HG03521 (cell line): Measurements from ENCODE around the gene ANOS1.
"Not testable (repeated sequence)": the region's sequence is repeated elsewhere in the genome, so short reads cannot be mapped to it uniquely, and the experiment has no call there.

Experiments used
- ATAC-seq: cut with Tn5 transposase; IDR thresholded peaks from one replicate; pipeline ENCODE4 v1.9.1; 2021; ENCODE audit warnings: mild to moderate bottlenecking, moderate library complexity; ENCODE audit not compliant: unreplicated experiment

Gene ANOS1

DNA sequence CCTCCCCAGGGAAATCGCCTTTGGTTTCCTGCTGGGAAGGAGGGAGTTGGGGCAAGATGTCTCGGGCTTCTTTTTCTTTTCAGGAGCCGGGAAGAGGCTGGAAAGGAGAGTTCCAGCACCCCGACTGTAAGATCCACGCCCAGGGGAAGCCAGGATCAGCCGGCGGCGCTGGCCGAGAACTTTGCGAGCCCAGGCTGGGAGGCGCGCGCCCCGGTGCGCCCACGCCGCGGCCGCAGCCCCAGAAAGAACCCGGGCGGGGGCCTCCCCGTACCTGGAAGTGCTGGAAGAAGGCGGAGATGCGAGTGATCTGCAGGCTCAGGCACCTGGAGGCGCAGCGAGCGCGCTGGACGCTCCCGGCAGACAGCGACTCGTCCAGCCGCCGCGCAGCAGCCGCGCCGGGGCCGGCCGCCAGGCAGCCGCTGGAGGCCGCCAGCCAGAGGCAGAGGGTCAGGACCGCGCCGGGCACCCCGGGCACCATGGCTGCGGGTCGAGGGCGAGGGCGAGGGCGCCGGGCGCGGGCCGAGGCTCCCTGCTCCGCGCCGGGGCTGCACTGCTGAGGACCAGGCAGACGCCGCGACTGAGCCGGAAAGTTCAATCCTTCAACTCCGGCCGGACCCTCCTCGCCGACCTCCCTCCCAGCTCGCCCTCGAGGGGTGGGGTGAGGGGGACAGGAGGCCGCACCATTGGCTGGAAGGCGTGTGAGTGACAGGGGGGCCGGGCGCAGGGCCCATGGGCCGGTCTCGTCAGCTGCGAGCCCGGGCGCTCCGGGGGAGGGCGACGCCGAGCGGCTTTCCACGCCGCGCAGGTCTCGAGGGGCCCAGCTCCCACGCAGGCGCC lies at the start of gene ANOS1:
ANOS1 (minus strand) TSS at position 579 of the 837 bp plus-strand sequence; CDS start at position 478, 101 bp downstream.
- no peak for ATAC-seq

DNA sequence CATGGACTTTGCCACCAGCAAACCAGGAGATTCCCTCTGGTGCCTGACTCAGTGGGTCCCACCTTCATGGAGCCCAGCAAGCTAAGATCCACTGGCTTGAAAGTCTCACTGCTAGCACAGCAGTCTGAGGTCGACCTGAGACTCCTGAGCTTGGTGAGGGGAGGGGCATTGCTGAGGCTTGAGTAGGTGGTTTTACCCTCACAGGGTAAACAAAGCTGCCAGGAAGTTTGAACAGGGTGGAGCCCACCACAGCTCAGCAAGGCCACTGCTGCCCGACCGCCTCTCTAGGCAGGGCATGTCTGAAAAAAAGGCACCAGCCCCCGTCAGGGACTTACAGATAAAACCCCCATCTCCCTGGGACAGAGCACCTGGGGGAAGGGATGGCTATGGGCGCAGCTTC lies 41.2 kb upstream of the ANOS1 start:
- ATAC-seq = no peak

GRCh38 chrX:8760021-8760420 lies 28.1 kb upstream of the ANOS1 start:
- no peak for ATAC-seq

GRCh38 chrX:8758706-8759105 lies 26.8 kb upstream of the ANOS1 start:
- not testable (repeated sequence) for ATAC-seq

GRCh38 chrX:8757609-8758389 lies 25.9 kb upstream of the ANOS1 start:
- not testable (repeated sequence) for ATAC-seq

DNA sequence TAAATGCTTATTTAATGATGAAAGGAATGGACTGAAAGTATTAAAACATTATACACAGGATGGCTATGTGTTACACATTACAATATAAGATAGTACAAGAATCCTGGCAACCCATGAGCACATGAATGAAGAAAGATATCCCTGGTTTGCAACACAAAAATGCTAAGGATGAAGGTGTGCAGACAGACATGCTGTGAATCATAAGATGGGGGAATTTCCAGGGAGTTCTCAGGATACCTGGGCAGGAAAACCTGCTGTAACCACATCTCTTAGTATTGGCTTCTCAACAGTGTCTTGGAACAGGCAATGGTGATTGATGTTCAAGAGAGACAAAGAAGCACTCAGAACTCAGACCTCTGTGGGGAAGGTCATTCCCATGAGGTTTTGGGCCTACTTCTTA lies 23.9 kb upstream of the ANOS1 start:
- no peak for ATAC-seq

DNA sequence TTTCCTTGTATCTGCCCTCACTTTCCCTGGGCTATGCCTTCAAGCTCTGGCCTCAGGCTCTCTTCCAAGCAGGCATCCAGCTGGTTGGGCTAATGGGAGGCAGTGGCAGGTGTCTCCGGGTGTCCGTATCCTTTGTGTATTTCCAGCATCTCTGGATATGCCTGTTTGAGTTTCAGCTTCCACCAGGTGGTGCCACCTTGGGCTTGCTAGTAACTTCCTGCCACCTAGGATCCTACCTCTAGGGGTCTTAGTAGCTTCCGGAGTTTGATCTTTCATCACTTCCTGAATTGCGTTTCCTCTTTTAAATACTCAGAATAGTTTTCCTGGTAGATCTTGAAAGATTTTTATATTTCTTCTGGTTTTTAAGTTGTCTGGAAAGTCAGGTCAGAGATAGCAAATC lies 23.2 kb upstream of the ANOS1 start:
- ATAC-seq = no peak

- no peak for ATAC-seq
Observed at GRCh38 chrX:8749697-8750096, 17.8 kb upstream of the ANOS1 start.

GRCh38 chrX:8748855-8749254 lies 16.9 kb upstream of the ANOS1 start:
- no peak for ATAC-seq

DNA sequence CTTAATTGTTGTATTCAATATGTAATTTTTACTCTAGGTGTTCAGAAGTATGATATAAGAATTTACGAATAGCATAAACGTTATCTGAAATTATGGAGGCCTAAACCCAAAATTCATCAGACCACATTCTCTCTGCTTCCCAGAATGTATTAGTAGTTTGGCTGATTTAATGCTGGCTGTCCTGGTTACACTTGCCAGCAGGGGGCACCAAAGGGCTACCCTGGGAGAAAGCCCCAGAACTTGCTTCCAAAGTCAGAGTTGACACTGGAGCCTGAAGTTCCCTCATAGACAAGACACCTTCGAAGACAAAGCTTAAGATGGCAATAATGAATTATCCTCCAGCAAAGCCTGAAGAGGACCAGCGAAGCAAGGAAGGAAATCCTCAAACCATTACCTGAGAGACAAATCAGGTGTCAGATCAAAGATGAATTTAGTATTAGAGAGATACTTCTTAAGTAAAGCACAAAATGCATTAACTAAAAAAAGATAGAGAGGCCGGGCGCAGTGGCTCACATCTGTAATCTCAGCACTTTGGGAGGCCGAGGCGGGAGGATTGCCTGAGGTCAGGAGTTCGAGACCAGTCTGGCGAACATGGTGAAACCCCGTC lies 11.3 kb upstream of the ANOS1 start:
- ATAC-seq = no peak

DNA sequence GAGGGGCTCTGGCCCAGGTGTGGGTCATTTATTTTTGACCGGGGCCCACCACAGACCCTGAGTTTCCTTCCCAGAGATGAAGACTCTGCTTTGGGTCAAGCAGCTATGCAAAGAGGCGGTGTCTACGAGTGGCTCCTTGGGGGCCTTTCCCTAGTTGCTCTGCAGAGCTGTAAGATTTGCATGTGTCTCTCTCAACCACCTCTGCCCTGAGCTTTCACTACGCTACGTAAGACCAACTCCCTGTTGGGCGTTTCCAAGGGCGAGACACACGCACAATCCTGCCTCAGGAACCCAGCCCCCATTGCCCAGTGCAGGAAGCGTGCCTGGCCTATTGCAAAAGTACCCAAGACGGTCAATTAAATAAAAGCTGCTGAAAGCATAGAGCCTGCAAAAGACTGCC lies 10.0 kb upstream of the ANOS1 start:
- no peak for ATAC-seq

DNA sequence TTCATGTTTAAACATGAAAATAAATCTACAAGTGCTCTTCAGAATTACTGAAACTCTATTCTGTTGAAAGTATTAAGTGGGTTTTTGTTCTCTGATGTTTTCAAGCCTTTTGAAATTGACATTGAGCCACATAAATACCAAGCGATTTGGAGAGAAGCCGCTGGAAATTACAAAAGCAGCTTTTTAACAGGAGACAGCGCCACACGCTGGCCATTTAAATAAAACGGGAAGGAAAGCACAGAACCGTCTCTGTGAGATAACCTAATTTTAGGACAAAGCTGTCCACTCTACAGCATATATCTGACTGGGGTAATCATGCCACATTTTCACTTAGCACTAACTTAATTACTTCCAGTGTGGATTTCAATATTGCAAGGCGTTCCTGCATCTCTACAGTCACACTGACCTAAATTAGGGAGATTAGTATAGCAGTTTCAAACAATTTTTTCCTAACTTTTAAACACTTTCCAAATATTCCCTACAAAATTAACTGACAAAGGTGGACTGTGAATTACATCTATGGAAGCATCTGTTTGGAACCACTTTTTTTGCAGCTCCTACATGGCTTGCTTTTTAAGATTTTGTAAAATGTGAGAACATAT lies 6.8 kb upstream of the ANOS1 start:
- no peak for ATAC-seq

GRCh38 chrX:8737883-8738282 lies 5.9 kb upstream of the ANOS1 start:
- ATAC-seq = no peak

DNA sequence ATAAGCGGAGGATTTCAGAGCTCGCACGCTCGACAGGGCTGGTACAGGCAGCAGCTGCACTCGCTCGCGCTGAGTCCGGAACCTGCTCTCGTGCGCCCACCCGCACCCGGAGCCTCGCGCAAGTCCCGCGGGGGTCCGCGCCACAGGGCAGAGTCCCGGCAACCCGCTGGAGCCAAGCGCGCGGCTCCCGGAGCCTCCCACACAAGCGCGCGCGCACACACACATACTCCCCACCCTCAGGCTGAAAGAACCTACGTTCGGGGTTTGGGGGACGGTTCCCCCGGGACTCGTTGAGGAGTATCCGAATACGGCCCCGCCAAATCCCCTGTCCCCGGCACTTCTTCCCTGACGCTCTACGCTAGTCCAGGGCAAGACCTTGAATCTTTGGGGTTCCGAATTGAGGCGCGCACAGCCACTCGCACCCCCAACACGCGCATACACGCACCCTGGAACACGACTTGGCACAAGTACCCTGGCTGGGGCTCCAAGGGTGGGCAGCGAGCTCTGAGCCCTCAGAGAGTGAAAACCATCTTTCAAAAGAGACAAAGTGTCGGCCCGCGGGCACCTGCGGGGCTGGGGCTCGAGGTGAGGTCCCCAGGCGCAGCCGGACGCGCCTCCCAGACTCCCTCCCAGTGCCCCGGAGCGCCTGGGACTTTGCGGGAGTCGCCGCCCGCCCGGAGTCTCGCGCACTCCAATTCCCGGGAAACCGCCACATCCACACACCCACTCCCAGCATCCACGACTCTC lies 952 bp downstream of the ANOS1 start:
- ATAC-seq = no peak

- no peak for ATAC-seq
Observed at GRCh38 chrX:8729811-8730210, 2.1 kb downstream of the ANOS1 start.

DNA sequence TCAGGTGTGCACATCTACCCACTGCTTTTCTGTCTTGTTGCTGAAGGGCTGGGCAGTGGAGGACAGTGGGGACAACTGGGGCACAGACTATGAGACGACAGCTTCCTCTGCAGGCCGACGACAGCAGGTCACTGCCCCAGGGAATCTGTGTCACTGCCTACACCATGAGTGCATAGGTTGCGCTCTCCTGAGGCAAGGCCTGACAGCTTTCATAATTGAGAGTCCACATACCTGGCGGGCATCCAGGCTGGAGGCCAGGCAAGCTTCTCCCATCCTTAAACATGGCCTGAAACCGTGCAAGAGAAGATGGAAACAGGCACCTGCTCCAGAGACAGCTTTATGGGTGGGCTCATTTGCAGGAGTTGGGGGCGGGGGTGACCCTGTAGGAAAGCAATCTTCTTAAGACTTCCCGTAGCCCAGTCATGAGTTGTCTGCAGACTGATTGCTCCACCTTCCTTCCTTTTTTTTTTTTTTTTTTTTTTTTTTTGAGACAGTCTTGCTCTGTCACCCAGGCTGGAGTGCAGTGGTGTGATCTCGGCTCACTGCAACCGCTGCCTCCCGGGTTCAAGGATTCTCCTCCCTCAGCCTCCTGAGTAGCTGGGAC lies 2.9 kb downstream of the ANOS1 start:
- ATAC-seq = no peak

GRCh38 chrX:8726031-8726652 lies 5.8 kb downstream of the ANOS1 start:
- ATAC-seq = no peak

- ATAC-seq = no peak
Observed at GRCh38 chrX:8724300-8724699, 7.6 kb downstream of the ANOS1 start.

- ATAC-seq = no peak
Observed at GRCh38 chrX:8721536-8721935, 10.4 kb downstream of the ANOS1 start.

DNA sequence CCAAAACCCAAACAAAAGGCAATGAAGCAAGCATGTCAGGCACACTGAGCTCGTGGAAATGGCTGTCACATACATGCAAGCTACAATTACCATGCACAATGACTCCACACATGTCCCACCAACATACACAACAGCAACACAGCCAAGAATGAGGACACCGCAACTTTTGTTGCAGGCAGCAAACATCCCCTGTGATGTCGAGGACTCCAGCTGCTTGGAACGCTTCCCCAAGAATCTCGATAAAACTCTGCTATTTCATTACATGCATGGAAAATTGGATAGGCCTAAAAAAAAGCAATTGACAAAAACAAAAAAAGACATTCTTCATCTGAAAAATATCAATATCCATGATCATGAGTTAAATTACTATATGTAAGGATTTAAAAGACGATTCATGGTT lies 11.8 kb downstream of the ANOS1 start:
- no peak for ATAC-seq
